HL-60 (cell line): ENCODE measurements around the gene PCGF3.

Experiments
- CTCF ChIP-seq: IDR thresholded peaks from one replicate; pipeline ENCODE4 v1.5.1; 2011; ENCODE audit warnings: low read length, control low read depth, inconsistent platforms; ENCODE audit not compliant: insufficient read depth
- POLR2AphosphoS5 ChIP-seq: IDR thresholded peaks from 2 replicates; pipeline ENCODE4 v1.6.1; 2012; ENCODE audit warnings: low read depth
- REST ChIP-seq: IDR thresholded peaks from 2 replicates; pipeline ENCODE4 v1.6.1; 2012; ENCODE audit warnings: low read depth; ENCODE audit not compliant: insufficient replicate concordance

GRCh38 chr4:793093-793861, 87.6 kb downstream of the PCGF3 start:
- TF ChIP-seq REST: no peak
- no peak for TF ChIP-seq CTCF
- no peak for TF ChIP-seq POLR2AphosphoS5
